B cell (primary cell): Measurements from ENCODE around the gene GLIS2. TPM values are rescaled to one million over a fixed set of nuclear protein-coding genes. Genes with fewer than 3 reads are reported as not detected.

Source experiments
- ATAC-seq: fragments of 200-7000 bp; cut with Tn5 transposase; one replicate; pipeline ENCODE4 v1.10.0; 2021; ENCODE audit warnings: low read depth, mild to moderate bottlenecking, moderate number of reproducible peaks, moderate library complexity
- CTCF ChIA-PET: fragments of 350-600 bp; sonication (Branson Sonifier 250); formaldehyde crosslinking; loops from one replicate; lab custom pipeline; 2021; ENCODE audit warnings: antibody characterized with exemption, inconsistent platforms; lab: Charles Lee
- POLR2A ChIA-PET: fragments of 350-600 bp; sonication (Branson Sonifier 250); formaldehyde crosslinking; loops from one replicate; lab custom pipeline; 2021; ENCODE audit warnings: antibody characterized with exemption; lab: Charles Lee
- DNase-seq: peaks from one replicate; pipeline ENCODE4 v3.0.0; 2013
- H2AFZ ChIP-seq: 2 replicates; pipeline ENCODE4 v1.6.1; 2012; ENCODE audit warnings: mild to moderate bottlenecking, low read depth, low read length; ENCODE audit not compliant: insufficient read depth, poor library complexity, severe bottlenecking
- H3K27ac ChIP-seq, 2 donors: 1 replicate in 1 of 2; 2 replicates in 1 of 2; pipeline ENCODE4 v1.5.1; 2012 to 2013; ENCODE audit warnings: low read length in 2 of 2, mild to moderate bottlenecking in 2 of 2, moderate library complexity in 1 of 2
- H3K27me3 ChIP-seq, 4 experiments: fragments of 200-600 bp in 1 of 4; sonication (generic) in 1 of 4; replicated peaks in 1 of 4; 1 replicate in 2 of 4; 2 replicates in 2 of 4; pipeline versions ENCODE4 v1.6.1 to v1.7.0; 2013 to 2016; ENCODE audit warnings: low read length in 3 of 4, mild to moderate bottlenecking in 2 of 4, mixed read lengths in 1 of 4, moderate library complexity in 1 of 4; ENCODE audit not compliant: insufficient read depth in 4 of 4, control insufficient read depth in 3 of 4; ENCODE audit errors: control extremely low read depth in 1 of 4
- H3K36me3 ChIP-seq, 2 experiments: replicated peaks in 1 of 2; 1 replicate in 1 of 2; 2 replicates in 1 of 2; pipeline versions ENCODE4 v1.6.1 to v1.7.1; 2013; ENCODE audit warnings: low read length in 1 of 2; ENCODE audit not compliant: insufficient read depth in 2 of 2, control insufficient read depth in 1 of 2; ENCODE audit errors: control extremely low read depth in 1 of 2, extremely low read depth in 1 of 2
- H3K4me1 ChIP-seq, 2 donors: fragments of 200-600 bp in 1 of 2; sonication (generic) in 1 of 2; 1 replicate in 1 of 2; 2 replicates in 1 of 2; pipeline versions ENCODE4 v1.5.1 to v1.6.1; 2013 to 2017; ENCODE audit warnings: low read length in 2 of 2; ENCODE audit not compliant: control insufficient read depth in 2 of 2, insufficient read depth in 2 of 2
- H3K4me2 ChIP-seq: replicated peaks from 2 replicates; pipeline ENCODE3; 2012; ENCODE audit warnings: mild to moderate bottlenecking, low read depth, low read length; ENCODE audit not compliant: poor library complexity, severe bottlenecking
- H3K4me3 ChIP-seq, 5 experiments: fragments of 200-600 bp in 1 of 5; sonication (generic) in 1 of 5; 1 replicate in 3 of 5; 2 replicates in 2 of 5; pipeline versions ENCODE4 v1.5.1 to v1.7.0; 2011 to 2016; ENCODE audit warnings: low read length in 4 of 5, mild to moderate bottlenecking in 4 of 5, low read depth in 2 of 5, control low read depth in 1 of 5, moderate library complexity in 1 of 5; ENCODE audit not compliant: insufficient read depth in 1 of 5; ENCODE audit errors: control extremely low read depth in 1 of 5, extremely low read depth in 1 of 5
- H3K79me2 ChIP-seq: fragments of 200-600 bp; sonication (generic); one replicate; pipeline ENCODE4 v1.6.0; 2016; ENCODE audit warnings: low read length; ENCODE audit not compliant: control insufficient read depth, insufficient read depth
- H3K9ac ChIP-seq: fragments of 200-600 bp; sonication (generic); 2 replicates; pipeline ENCODE4 v1.6.1; 2017; ENCODE audit warnings: mild to moderate bottlenecking, low read length, moderate library complexity
- H3K9me3 ChIP-seq, 3 donors: one replicate each; pipeline versions ENCODE4 v1.6.1 to v1.7.1; 2013; ENCODE audit warnings: low read length in 2 of 3; ENCODE audit not compliant: control insufficient read depth in 2 of 3, insufficient read depth in 1 of 3; ENCODE audit errors: control extremely low read depth in 1 of 3
- H4K20me1 ChIP-seq: 2 replicates; pipeline ENCODE4 v1.6.0; 2012; ENCODE audit warnings: mild to moderate bottlenecking, low read length; ENCODE audit not compliant: insufficient read depth, control insufficient read depth, poor library complexity, severe bottlenecking
- H3K27ac Mint-ChIP-seq: one replicate; pipeline ENCODE4 v1.8.0; 2021; ENCODE audit warnings: mixed read lengths
- H3K27me3 Mint-ChIP-seq: one replicate; pipeline ENCODE4 v1.8.0; 2021; ENCODE audit warnings: mixed read lengths
- H3K4me1 Mint-ChIP-seq: one replicate; pipeline ENCODE4 v1.8.0; 2021; ENCODE audit warnings: mixed read lengths
- H3K4me3 Mint-ChIP-seq: one replicate; pipeline ENCODE4 v1.8.0; 2021; ENCODE audit warnings: mixed read lengths
- H3K9me3 Mint-ChIP-seq: one replicate; pipeline ENCODE4 v1.8.0; 2022; ENCODE audit warnings: mixed read lengths; ENCODE audit not compliant: insufficient read depth
- EZH2 ChIP-seq: IDR thresholded peaks from 2 replicates; pipeline ENCODE4 v1.6.1; 2012; ENCODE audit warnings: borderline replicate concordance, low read depth, mild to moderate bottlenecking, moderate library complexity, low read length; ENCODE audit not compliant: insufficient read depth, poor library complexity, severe bottlenecking
- WGBS: methylation state at CpG from one replicate; pipeline ENCODE4 v1.1.5; 2013; ENCODE audit warnings: missing lambda C conversion rate; ENCODE audit not compliant: insufficient coverage; 5-methylcytosine and 5-hydroxymethylcytosine counted together
- intact Hi-C: fragments of 100-400 bp; cut with micrococcal nuclease; formaldehyde crosslinking; loops from one replicate; pipeline ENCODE4 v1.10.0; 2022
- polyA plus RNA-seq: library from polyadenylated mRNA; depleted of rRNA; stranded (reverse); fragments of >200 nt; gene quantifications from 2 replicates; pipeline ENCODE4 v1.2.3, GENCODE V29; 2012
- total RNA-seq, 2 donors: library from RNA; stranded (reverse); fragments of 120-200 nt in 1 of 2; gene quantifications; 1 replicate in 1 of 2; 2 replicates in 1 of 2; pipeline versions ENCODE4 v1.2.3 to v1.2.4, GENCODE V29; 2013 to 2022
- TF ChIP-seq, protein P1 (sequence below): fragments of 200-600 bp; IDR thresholded peaks from one replicate; pipeline ENCODE4 v1.8.0; 2022; ENCODE audit warnings: antibody characterized with exemption, mild to moderate bottlenecking

The GLIS2 gene
- total and polyA plus RNA-seq, 2 donors (not counting 1 experiment from before 2014, with no cell fraction given): not detected

DNA sequence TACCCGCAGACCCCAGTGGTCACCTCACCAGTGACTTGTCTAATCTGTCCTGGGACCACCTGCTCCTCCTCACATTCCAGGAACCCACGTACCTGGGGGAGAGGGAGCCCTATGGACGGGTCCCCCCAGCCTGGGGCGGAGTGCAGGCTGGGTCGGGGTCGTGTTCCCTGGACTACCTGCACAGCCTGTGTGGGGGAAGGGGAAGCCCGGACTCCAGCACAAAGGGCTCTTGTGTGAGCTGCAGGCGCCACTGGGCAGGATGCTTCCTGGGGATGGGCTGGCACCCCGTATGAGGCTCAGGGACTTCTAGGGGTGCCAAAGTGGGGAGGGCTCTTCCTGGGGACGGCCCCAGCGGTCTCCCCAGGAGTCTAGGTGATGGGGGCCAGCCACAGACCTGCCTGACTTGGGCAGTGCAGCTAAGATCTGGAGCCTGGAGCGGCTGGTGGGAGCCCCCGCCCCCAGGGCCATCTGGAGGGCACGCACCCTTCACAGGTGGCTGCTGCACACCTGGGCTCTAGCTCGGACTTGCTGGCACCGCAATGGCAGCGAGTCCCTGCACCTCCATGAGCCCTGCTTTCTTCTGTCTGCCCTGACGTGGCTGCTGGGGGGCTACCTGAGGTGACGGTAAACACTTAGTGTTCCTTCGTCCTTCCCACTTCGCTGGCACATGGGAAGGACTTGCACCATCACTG, 63.3 kb downstream of the GLIS2 start:
- Histone ChIP-seq H3K27me3 (no peaks in the 10 kb centered on the region), H4K20me1 (peaks cover 95% of the 10 kb centered on the region), H3K79me2 (peaks cover 16% of the 10 kb centered on the region), H3K27ac (no peak overlapping the region), H2AFZ (no peak overlapping the region), H3K9me3 (no peaks in the 10 kb centered on the region), H3K9ac (no peak overlapping the region), H3K4me3 (no peak overlapping the region), H3K4me1 (no peaks in the 10 kb centered on the region), H3K36me3 (peaks cover 0 to 32% of the 10 kb centered on the region in 2 experiments), H3K4me2 (no peak overlapping the region)
- intact Hi-C loops: no loop called here
- no peaks in the 10 kb centered on the region for H3K9me3 Mint-ChIP-seq
- no peak for DNase-seq
- no peak overlapping the region for H3K27ac Mint-ChIP-seq
- 96% methylated on average over 17 of the region's 21 CpGs for WGBS
- ChIA-PET POLR2A (interaction anchor here (0.6 kb wide), 1 partner anchor 35 kb away, joined by 6 read pairs; no protein-coding TSS in a partner anchor), CTCF (interaction anchor here (1.3 kb wide), 1 partner anchor 19 kb away, joined by 3 read pairs; no protein-coding TSS in a partner anchor)
- peaks cover 6% of the 10 kb centered on the region for H3K4me1 Mint-ChIP-seq
- H3K4me3 Mint-ChIP-seq: no peak overlapping the region
- no peaks in the 10 kb centered on the region for H3K27me3 Mint-ChIP-seq
- TF ChIP-seq, protein P1, sequence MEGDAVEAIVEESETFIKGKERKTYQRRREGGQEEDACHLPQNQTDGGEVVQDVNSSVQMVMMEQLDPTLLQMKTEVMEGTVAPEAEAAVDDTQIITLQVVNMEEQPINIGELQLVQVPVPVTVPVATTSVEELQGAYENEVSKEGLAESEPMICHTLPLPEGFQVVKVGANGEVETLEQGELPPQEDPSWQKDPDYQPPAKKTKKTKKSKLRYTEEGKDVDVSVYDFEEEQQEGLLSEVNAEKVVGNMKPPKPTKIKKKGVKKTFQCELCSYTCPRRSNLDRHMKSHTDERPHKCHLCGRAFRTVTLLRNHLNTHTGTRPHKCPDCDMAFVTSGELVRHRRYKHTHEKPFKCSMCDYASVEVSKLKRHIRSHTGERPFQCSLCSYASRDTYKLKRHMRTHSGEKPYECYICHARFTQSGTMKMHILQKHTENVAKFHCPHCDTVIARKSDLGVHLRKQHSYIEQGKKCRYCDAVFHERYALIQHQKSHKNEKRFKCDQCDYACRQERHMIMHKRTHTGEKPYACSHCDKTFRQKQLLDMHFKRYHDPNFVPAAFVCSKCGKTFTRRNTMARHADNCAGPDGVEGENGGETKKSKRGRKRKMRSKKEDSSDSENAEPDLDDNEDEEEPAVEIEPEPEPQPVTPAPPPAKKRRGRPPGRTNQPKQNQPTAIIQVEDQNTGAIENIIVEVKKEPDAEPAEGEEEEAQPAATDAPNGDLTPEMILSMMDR: no peak
- TF ChIP-seq EZH2: no peak
- no peak for ATAC-seq
